Muscle of arm (tissue), 12 donors: ENCODE data around the gene OXTR. TPM values are rescaled to one million over a fixed set of nuclear protein-coding genes. Genes with fewer than 3 reads are reported as not detected.

Source experiments
- DNase-seq: peaks from one replicate; pipeline ENCODE4 v3.0.0-alpha.2; 2013
- polyA plus RNA-seq, 12 donors: library from polyadenylated mRNA; unstranded; fragments of 120-200 nt; gene quantifications; one replicate each; pipeline ENCODE4 v1.2.1, GENCODE V29; 2013; ENCODE audit not compliant: insufficient read length in 12 of 12

Gene OXTR
- polyA plus RNA-seq, 12 donors = 3.6 to 13.5 (median 8.0) TPM; not detected in 1

DNA sequence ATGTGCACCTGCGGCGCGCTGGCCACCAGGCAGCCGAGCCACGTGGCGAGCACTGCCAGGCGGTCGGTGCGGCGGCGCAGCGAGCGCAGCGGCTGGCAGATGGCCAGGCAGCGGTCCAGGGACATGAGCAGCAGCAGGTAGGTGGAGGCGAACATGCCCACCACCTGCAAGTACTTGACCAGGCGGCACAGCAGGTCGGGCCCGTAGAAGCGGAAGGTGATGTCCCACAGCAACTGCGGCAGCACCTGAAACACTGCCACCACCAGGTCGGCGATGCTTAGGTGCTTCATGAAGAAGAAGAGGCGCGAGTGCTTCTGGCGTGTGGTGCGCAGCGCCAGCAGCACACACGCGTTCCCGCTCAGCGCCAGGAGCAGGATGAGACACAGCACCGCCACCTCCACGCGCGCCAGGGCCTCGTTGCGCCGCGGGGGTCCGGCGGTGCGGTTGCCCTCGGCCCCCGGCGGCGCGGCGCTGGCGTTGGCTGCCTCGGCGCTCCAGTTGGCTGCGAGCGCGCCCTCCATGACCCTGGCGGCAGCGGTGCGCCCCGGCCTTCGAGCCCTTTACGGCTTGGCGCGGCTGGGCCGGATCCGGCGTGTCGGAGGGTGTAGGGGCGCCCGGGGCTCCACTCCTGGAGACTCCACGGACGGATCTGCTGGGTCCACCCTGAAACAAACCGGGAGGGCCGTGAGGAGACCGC lies 1.6 kb downstream of the OXTR start:
- DNase-seq = no peak

DNA sequence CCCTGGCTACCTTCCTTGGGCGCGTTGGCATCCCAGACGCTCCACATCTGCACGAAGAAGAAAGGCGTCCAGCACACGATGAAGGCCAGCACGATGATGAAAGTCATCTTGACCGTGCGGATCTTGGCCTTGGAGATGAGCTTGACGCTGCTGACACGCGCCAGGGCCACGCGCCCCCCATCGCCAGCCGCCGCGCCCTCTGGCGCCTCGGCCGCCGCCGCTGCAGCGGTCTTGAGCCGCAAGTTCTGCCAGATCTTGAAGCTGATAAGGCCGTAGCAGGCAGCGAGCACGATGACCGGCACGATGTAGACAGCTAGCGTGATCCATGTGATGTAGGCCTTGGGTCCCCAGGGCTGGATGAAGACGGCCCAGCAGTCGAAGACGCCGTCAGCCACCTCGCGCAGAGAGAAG lies 2.2 kb downstream of the OXTR start:
- no peak for DNase-seq

DNA sequence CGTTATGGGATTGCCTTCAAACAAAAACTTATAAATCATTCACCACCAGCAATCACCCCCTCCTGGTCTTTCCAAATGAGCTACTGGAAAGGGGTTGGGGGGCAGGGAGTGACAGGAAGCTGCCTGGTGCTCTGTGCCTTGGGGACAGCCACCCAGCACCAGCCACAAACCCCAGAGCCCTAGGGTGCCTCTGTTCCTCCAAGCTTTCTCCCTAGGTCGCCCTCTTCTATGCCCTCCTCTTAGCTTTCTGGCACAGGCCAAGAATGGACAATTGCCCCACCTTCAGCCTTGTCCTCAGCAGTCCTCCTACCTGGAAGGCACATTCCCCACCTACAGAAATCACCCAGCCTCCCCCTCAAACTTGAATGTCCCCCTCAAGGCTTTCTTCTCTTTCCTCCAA lies 3.3 kb downstream of the OXTR start:
- no peak for DNase-seq

DNA sequence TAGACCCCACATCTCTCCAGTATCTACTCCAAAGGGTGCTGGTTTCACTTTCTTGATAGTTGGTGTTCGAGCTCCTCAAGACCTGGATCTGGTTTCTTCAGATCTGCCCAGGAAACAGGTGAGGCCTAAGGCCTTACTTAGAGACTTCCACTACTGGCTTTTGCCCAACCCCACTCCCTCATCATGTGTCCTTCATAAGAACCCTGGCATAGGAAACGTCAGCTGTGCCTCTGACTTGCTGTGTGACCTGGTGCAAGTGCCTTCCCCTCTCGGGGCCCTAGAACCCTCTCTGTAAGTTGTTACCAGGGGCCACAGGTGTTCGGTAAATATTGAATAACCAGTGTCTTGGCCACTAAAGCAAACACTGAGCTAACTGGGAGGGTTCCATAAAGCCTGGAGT lies 3.9 kb downstream of the OXTR start:
- DNase-seq = no peak

DNA sequence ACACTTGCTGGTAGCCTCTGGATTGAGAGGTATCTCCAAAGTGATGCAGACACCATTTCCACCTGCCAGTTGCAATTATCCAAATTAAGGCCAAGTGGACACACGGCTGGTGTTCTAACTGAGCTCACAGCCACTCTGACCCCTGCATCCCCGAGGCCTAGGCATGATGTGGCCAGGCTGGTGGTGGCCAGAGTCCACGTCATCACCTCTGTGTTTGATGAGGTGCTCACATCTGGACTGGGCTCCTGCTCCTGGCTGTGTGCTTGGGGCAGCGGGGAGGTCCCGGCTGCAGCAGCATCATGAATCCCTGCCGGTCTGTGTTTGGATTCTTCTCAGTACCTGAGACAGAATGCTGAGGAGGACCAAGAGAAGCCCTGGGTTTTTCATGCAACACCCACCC lies 4.9 kb downstream of the OXTR start:
- no peak for DNase-seq

DNA sequence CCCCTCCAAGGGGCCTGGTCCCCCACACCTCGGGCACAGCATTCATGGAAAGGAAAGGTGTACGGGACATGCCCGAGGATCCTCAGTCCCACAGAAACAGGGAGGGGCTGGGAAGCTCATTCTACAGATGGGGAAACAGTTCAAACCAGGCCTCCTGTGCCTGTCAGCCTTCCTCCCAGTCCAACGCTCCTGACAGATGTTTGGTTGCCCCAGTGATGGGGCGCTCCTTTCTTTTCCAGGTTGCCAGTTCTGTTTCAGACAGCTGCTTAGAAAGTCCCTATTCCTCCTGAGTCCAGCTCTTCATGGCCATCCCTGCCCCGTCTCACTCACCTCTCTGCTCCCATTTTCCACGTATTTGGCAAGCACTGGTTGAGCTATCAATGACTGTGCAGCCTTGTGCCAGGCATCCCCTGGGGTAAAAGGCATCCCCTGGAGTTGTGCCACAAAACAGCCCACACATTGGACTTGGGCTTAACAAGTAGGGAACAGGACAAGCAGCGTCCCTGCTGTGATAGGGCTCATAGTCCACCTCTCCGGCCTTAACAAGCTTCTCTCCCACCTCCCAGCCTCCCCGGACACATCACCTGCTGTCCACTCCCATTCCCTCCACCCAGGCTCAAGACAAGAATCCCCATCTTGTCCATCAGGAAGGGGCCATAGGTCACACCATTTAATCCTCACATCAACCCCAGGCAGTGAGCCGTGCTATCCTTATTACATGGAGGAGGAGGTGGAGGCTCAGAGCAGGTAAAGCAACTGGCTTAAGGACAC lies 6.6 kb downstream of the OXTR start:
- DNase-seq = no peak

DNA sequence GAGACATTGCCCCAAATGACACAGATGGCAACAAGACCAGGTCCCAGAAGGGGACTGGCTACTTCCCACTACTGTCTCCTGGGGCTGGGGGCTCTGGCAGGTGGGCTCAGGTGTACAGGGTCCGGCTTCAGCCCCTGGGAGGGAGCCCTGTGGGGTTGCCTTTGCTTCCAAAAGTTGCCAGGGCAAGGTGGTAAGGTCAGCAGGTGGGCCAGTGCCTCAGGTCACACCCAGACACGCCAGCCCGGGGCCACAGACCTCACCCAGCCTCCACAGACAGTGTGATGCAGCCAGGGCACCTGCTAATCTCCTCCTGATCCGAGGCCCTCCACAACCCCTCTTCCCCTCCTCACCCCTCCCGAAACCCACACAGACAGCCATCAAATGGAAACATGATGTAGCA lies 7.5 kb downstream of the OXTR start:
- DNase-seq = no peak

DNA sequence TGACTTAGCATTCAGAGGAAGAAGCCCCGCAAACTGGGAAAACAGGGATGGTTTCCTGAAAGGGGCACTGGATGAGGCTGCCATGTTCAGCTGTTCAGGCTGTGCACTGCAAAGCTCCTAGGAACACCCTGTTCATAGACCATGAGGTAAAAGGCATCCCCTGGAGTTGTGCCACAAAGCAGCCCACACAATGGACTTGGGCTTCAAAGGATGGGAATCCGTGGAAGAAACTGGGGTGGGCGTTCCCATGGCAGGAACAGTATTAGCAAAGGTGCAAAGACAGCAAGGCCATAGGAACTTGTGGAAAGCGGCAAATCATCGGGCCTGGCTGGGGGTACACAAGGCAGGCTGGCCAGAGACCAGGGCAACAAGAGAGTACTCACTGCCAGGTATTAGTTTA lies 8.9 kb downstream of the OXTR start:
- DNase-seq = no peak

DNA sequence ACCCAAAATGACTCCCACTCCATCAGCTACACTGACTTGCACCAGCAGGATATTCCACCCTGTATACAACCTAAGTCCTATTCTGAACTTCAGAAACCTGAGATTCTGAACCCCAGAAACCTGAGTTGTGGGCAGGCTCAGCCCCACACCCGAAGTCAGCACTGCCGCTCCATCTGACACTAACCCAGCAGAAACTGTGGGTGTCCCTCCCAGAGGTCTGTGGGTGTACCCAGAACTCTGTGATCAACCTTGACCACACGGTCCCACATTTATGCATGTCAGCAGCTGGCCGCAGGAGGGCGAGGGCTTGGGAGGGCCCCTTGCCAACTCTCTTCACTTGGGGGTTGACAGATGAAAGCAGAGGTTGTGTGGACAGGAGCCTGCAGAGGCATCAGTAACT lies 9.3 kb downstream of the OXTR start:
- DNase-seq = no peak

DNA sequence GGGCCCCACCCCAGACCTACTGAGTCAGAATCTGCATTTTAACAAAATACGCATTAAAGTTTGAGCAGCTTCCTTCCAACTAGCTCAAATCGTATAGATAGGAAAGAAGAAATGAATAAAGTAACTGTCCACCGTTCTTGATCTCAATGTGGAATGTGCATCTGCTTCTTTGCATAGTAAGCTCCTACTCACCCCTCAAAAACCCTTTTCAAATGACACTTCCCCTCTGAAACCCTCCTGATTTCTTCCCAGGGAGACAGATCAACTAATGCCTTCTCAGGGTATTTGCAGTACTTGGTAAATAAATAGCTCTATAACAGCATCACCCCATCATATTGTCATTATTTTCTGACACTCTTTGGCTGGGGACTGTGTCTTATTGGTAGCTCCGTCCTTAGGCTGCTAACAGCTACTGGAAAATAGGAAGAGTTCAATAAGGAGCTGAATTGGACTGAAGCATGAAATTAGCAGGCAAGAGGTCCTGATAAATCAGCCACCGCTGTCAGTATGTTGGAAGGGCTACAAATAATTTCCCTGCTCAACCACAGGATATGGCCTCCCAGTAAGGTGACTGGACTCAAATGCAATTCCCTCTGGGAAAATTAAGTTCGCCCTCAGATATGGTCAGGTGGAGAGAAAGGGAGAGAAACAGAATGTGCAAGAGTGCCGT lies 10.2 kb downstream of the OXTR start:
- DNase-seq = no peak

DNA sequence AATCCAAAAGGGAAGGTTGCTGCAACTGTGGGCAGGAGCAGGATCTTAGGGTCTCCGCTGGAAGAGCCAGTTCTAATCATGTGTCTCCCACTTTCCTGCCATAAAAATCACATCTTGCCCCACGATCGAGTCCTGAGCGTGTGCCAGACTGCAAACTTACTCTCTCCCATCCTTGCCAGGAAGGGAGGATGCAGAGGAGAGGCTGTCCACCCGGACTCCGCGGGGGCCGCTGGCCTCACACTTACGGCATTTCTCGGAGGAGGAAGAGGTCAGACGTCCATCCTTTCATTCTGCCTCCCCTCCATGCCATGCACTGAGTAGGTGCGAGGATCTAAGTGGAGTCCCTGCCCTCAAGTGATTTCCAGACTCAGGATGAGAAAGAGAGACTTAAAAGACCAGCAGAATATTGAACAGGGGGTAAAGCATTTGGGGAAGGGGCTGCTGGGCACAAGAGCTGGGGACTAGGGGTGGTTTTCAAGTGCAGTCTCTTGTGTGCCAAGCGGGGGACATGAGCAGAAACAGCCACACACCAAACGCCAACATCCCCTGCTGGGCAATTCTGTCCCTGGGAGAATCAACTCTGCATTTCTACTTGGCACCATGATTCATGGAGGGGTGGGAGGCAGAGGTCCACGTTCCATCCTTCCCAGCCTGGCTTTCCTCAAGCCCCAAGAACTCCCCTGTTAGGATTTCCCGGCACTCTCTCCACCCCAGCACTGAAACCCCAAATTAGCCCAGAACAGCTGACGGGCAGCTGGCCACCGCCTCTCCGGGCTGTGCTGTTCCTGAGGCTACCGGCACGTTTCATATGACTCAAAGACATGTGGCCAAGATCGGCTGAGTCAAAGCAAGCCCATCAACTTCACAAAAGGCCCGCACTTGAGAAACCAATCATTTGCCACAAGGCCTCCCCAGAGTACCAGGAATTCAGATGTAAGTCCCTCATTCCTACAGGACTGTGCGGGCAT lies 11.6 kb downstream of the OXTR start:
- no peak for DNase-seq

DNA sequence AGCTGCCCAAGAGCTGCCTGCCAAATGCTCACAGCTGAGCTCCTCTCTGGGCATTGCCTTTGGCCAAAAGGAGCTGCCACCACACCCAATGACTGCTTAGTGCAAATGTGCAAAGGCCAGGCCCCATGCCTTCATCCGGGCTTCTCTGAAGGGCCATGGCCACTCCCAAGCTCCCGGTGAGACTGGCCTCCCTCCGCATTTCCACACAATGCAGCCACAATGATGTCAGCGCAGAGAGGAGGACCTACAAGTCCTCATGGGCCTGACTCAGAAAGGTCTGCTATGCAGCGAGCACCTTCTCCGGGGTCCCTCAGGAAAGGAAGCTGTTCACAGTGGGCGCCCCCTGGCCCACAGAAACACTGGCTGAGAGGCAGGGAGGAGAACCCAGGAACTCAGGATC lies 12.7 kb downstream of the OXTR start:
- no peak for DNase-seq

DNA sequence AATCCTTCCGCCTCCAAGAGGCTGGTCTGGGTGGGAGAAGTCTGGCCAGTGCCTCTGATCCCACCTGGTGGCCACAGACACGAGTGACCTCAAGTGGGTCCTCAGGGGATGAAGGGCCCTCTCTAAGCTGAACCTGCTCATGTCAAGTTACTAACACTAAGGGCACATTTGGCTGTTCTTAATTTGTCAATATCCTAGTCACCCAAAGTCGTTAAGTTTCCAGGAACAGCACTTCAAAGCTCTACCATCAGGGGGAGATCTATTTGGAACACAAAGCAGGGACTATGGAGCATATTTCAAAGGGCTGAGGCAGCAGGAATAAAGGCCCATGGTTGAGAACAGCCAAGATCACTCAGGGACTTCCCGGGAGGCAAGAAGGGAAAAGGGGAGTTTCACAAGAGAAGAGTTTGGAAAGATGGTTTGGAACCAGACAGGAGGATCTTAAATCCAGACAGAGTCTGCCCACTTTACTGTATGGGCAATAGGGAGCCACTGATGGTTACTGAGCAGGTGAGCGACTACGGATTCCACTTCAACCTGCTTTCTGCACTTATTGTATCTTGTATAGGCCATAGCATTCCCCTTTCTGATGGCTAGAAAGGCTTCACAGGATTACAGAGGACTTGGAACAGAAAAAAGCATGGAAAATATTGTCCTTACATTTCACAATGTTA lies 13.7 kb downstream of the OXTR start:
- DNase-seq = no peak

DNA sequence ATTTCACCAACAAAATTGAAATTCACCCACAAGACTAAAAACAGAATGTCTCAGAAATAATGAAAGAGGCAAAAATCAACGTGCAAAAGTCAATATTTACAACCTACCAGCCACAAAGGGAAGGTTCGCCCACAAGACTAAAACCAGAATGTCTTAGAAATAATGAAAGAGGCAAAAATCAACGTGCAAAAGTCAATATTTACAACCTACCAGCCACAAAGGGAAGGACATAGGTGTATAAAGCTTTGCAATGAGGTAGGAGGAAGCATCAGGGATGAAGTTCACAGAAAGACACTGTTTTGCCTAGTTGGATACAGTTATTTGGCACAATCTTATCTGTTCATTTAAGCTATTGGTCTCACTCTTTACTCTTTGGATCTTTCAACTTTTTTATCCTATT lies 14.3 kb downstream of the OXTR start:
- no peak for DNase-seq

DNA sequence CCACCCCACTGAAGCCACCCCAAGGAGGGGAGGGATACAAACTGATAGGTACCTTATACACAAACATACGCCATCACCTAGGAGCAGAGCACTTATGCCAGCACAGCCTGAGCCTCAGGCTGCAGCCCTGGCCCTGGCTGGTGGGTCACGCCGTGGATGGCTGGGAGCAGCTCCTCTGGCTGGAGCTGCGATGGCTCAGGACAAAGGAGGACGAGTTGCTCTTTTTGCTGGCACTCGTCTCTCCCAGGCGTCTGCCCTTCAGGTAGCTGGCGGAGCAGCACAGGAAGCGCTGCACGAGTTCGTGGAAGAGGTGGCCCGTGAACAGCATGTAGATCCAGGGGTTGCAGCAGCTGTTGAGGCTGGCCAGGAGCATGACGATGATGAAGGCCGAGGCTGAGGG lies 16.6 kb downstream of the OXTR start:
- no peak for DNase-seq

DNA sequence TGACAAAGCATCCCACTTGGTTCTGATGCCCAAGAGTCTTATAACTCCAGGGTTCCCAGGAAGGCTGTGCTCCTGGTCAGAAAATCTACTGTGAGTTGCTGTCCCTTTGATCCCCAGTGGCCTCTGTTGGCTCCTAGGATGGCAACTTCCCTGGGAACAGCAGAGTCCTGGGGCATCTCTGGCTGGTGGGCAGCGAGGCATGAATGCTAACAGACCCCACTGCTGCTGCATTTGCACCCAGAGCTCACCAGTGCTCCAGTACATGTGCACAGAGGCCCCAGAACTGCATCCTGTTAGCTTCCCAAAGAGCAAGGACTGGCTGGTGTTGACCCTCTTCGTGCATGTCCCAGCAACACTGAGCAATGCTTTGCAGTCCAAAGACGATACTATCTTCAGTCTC lies 20.1 kb downstream of the OXTR start:
- DNase-seq = no peak

DNA sequence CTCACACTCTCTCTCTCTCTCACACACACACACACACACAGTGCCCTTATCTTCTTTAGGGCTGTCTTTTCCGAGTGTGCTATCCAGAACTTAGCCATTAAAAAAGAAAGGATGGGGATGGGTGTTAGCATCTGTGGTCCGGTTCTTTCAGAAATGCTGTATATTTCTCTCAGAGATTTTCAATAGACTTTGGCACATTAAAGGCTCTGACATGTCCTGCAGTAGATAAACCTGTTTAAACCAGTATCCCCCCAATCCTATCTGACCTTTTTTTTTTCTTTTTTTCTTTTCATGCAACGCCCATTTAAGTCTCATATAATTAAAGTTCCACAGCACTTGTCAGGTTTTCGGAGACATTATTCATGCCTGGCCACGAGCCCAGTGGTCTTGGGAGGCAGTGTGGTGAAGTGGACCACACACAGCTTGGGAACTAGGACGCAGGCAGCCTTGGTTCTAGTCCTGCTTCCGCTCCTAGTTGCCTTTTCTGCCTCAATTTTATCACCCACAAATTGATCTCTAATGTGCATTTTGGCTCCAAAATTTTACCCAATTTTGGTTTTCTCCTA lies 22.6 kb downstream of the OXTR start:
- DNase-seq = no peak

DNA sequence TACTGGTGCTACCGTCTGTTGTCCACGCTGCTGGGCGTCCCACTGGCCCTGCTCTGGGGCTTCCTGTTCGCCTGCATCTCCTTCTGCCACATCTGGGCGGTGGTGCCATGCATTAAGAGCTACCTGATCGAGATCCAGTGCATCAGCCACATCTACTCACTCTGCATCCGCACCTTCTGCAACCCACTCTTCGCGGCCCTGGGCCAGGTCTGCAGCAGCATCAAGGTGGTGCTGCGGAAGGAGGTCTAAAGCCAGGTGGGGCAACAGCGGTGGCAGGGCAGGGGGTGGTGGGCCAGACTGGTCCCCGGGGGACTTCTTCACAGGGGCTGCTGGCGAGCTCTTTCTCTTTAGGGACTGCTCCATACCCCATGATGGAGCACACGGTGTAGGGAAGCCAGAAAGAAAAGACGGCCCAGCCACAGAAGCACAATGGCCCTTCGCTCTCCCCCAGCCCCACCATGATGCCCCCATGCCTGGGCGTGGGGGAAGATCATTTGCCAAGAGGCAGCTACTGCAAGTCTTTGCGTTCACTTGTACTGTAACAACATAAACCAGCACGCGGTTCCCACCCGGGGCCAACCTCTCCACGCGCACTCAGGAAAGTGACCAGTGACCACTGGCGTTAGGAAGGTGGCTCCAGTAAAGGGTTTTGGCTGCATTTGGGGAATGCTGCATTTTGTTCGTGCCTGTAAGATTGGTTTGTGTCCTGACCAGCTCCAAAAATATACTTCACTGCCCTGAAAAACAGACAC lies 23.6 kb downstream of the OXTR start:
- DNase-seq = no peak

DNA sequence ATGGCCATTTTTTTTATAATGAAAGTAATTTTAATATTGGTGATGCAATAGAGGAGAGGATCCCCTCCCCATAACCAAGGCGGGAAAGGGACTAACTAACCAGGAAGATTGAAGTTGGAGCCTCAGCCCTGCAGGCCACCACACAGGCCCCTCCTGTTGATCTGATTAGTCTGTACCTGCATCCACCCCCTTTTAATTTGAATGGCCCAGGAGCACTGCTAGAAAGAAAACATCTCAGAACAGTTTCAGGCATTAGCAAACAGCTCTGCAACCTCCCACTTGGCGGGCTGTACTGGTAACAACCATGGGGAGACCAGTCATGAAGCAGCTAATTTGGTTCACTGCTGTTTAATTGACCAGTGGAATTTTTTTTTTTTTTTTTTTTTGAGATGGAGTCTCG lies 25.5 kb downstream of the OXTR start:
- DNase-seq = no peak

DNA sequence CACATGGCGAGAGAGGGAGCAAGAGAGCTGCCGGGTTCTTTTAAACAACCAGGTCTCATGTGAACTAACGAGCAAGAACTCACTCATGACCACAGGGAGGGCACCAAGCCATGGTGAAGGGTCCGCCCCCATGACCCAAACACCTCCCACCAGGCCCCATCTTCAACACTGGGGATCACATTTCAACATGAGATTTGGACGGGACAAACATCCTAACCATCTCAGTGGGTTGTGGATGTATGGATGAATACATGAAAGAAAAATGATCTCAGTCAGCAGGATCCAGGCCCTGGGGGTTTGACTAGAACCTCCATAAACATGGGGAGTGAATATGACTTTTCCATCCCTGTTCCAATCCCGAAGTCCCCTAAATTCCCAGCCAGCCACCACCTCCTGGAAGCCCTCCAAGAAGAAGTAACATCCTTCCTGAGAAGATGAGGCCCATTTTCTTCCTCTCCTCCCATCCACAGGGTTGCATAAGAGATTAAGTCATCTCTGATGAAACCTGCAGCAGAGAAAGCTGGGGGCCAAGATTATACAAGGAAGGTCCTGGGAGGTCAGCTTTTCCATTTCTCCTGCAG lies 26.3 kb downstream of the OXTR start:
- no peak for DNase-seq
